Measurements from ENCODE around the gene NCEH1.
A peak's percentile ranks its signal among the peaks of the same experiment; 100 is the strongest.

DNA sequence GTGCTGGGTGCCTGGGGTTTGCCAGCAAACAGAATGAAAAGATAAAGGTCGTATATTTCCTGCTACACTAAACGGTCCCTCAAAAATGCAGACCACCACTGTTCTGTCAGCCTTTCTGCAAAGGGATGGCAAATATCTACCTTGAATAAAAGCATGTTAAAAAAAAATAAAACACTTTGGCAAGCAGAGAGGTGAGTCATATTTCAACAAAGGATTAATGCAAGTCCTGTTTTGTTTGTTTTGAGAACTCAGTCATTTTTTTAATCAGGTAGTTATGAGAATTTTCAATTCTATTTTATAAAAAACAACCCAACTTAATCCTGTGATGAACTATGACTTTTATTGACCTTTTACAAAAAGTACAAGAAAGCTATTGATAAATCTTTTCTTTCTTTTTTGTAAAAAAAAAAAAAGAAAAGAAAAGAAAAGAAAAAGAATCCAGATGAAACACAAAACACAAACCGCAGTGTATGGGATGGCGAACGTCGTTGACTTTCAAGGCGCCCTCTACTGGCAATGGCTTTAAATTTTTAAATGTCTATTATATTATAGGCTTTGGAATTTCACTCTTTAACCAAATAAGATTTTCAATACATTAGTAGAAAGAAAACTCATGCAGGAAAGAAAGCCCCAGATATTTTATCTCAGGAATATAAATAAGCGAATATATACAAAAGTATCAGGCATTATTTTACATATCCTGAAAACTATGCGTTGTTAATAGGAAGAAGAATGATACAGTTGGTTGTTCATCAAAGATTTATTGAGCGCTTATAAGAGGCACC lies 87.8 kb downstream of the NCEH1 start:
- TF ChIP-seq, protein P1, sequence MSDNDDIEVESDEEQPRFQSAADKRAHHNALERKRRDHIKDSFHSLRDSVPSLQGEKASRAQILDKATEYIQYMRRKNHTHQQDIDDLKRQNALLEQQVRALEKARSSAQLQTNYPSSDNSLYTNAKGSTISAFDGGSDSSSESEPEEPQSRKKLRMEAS (IDR thresholded peaks at IDR 0.05) = no peak
- no peak for TF ChIP-seq POLR2AphosphoS5 (IDR thresholded peaks at IDR 0.05; ENCODE audit: low read depth, low read length)
- TF ChIP-seq, protein P2, sequence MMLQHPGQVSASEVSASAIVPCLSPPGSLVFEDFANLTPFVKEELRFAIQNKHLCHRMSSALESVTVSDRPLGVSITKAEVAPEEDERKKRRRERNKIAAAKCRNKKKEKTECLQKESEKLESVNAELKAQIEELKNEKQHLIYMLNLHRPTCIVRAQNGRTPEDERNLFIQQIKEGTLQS (IDR thresholded peaks at IDR 0.05) = no peak
- TF ChIP-seq, protein P3, sequence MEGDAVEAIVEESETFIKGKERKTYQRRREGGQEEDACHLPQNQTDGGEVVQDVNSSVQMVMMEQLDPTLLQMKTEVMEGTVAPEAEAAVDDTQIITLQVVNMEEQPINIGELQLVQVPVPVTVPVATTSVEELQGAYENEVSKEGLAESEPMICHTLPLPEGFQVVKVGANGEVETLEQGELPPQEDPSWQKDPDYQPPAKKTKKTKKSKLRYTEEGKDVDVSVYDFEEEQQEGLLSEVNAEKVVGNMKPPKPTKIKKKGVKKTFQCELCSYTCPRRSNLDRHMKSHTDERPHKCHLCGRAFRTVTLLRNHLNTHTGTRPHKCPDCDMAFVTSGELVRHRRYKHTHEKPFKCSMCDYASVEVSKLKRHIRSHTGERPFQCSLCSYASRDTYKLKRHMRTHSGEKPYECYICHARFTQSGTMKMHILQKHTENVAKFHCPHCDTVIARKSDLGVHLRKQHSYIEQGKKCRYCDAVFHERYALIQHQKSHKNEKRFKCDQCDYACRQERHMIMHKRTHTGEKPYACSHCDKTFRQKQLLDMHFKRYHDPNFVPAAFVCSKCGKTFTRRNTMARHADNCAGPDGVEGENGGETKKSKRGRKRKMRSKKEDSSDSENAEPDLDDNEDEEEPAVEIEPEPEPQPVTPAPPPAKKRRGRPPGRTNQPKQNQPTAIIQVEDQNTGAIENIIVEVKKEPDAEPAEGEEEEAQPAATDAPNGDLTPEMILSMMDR (IDR thresholded peaks at IDR 0.05 in 2 of 3, conservative IDR thresholded peaks at IDR 0.05 in 1 of 3; ENCODE audit: borderline replicate concordance in 1 of 3, insufficient read depth in 1 of 3, low read depth in 2 of 3, low read length in 2 of 3) = peak; percentile 43 to 68 (median 68); a peak in 5 of 6 replicates

Measured in HCT116 (cell line).